Activated CD4-positive, alpha-beta memory T cell treated with anti-CD3 and anti-CD28 coated beads, Interleukin-2, amount 10 ng/mL, durations not matched to agents 7 days and 5 days (primary cell): ENCODE measurements around the gene LRP10. TPM values are rescaled to one million over a fixed set of nuclear protein-coding genes. Genes with fewer than 3 reads are reported as not detected.

ENCODE experiments used
- CTCF ChIA-PET: fragments of 350-600 bp; sonication (Branson Sonifier 250); formaldehyde crosslinking; loops from one replicate; lab custom pipeline; 2021; ENCODE audit warnings: antibody characterized with exemption, inconsistent platforms; lab: Charles Lee
- POLR2A ChIA-PET: fragments of 350-600 bp; sonication (Branson Sonifier 250); formaldehyde crosslinking; loops from one replicate; lab custom pipeline; 2021; ENCODE audit warnings: antibody characterized with exemption; lab: Charles Lee
- DNase-seq: peaks from one replicate; pipeline ENCODE4 v3.0.0-alpha.2; 2020
- H3K27ac Mint-ChIP-seq: one replicate; pipeline ENCODE4 v1.8.0; 2021; ENCODE audit warnings: mild to moderate bottlenecking, mixed read lengths
- H3K27me3 Mint-ChIP-seq: one replicate; pipeline ENCODE4 v1.8.0; 2021; ENCODE audit warnings: mixed read lengths
- H3K36me3 Mint-ChIP-seq: one replicate; pipeline ENCODE4 v1.8.0; 2021; ENCODE audit warnings: low read depth, mixed read lengths
- H3K4me1 Mint-ChIP-seq: one replicate; pipeline ENCODE4 v1.8.0; 2021; ENCODE audit warnings: mixed read lengths
- H3K4me3 Mint-ChIP-seq: one replicate; pipeline ENCODE4 v1.8.0; 2021; ENCODE audit warnings: mild to moderate bottlenecking, mixed read lengths
- H3K9me3 Mint-ChIP-seq: one replicate; pipeline ENCODE4 v1.8.0; 2021; ENCODE audit warnings: mixed read lengths
- total RNA-seq, 2 experiments: library from RNA; stranded (reverse); gene quantifications; one replicate each; pipeline ENCODE4 v1.2.3, GENCODE V29; 2021

Gene LRP10
- total RNA-seq, 2 experiments from 2014 or later = 88.5 to 98.6 TPM

- DNase-seq = peak; percentile 76
- H3K27ac Mint-ChIP-seq = peak overlapping the region; percentile 97
- H3K4me1 Mint-ChIP-seq = peaks cover 39% of the 10 kb centered on the region
- H3K36me3 Mint-ChIP-seq = peaks cover 39% of the 10 kb centered on the region
- no peaks in the 10 kb centered on the region for H3K9me3 Mint-ChIP-seq
- no peaks in the 10 kb centered on the region for H3K27me3 Mint-ChIP-seq
- ChIA-PET CTCF (interaction anchor here (0.8 to 7.8 kb wide), 25 partner anchors 9 to 875 kb away, joined by 3 to 145 read pairs (median 6); partner anchors contain the start of genes HAUS4, MRPL52, PRMT5 and PSMB5), POLR2A (interaction anchor here (0.7 to 7.7 kb wide), 20 partner anchors 9 to 316 kb away, joined by 3 to 115 read pairs (median 5); partner anchors contain the start of genes ACIN1, C14orf119, DAD1 and HAUS4)
- peak overlapping the region; percentile 86 for H3K4me3 Mint-ChIP-seq
These were observed 693 bp downstream of the LRP10 start for GRCh38 chr14:22872033-22872832.

- Mint-ChIP-seq H3K4me1 (peaks cover 39% of the 10 kb centered on the region), H3K27me3 (no peaks in the 10 kb centered on the region), H3K36me3 (peaks cover 47% of the 10 kb centered on the region), H3K4me3 (peak overlapping the region; percentile 81), H3K9me3 (no peaks in the 10 kb centered on the region), H3K27ac (peak overlapping the region; percentile 81)
- DNase-seq = no peak
- ChIA-PET CTCF (interaction anchor here (0.6 to 7.8 kb wide), 28 partner anchors 10 to 876 kb away, joined by 3 to 145 read pairs (median 6); partner anchors contain the start of genes AJUBA, HAUS4, MRPL52 and PRMT5), POLR2A (interaction anchor here (0.7 to 7.7 kb wide), 13 partner anchors 10 to 317 kb away, joined by 3 to 115 read pairs (median 4); partner anchors contain the start of genes ACIN1, C14orf119, RBM23 and REM2)
These were observed 1.4 kb downstream of the LRP10 start for GRCh38 chr14:22872833-22873520.

GRCh38 chr14:22875003-22875747 lies 3.6 kb downstream of the LRP10 start:
- POLR2A ChIA-PET = interaction anchor here (7.7 kb wide), 1 partner anchor 9 kb away, joined by 115 read pairs; the partner anchor contains the start of gene REM2

GRCh38 chr14:22875748-22876319 lies 4.3 kb downstream of the LRP10 start:
- Mint-ChIP-seq H3K9me3 (no peaks in the 10 kb centered on the region), H3K4me1 (peaks cover 26% of the 10 kb centered on the region), H3K27ac (no peak overlapping the region), H3K4me3 (no peak overlapping the region), H3K36me3 (peaks cover 61% of the 10 kb centered on the region), H3K27me3 (no peaks in the 10 kb centered on the region)
- ChIA-PET POLR2A (interaction anchor here (7.7 kb wide), 1 partner anchor 9 kb away, joined by 115 read pairs; the partner anchor contains the start of gene REM2), CTCF (interaction anchor here (0.5 to 7.8 kb wide), 3 partner anchors 10 to 122 kb away, joined by 3 to 145 read pairs (median 3); partner anchors contain the start of gene REM2)
- no peak for DNase-seq

More at GRCh38 chr14:22875003-22875747, 3.6 kb downstream of the LRP10 start:
- DNase-seq = no peak
- Mint-ChIP-seq H3K36me3 (peaks cover 61% of the 10 kb centered on the region), H3K9me3 (no peaks in the 10 kb centered on the region), H3K4me1 (peaks cover 32% of the 10 kb centered on the region), H3K4me3 (no peak overlapping the region), H3K27ac (no peak overlapping the region), H3K27me3 (no peaks in the 10 kb centered on the region)
- CTCF ChIA-PET = interaction anchor here (4.7 to 7.8 kb wide), 2 partner anchors 11 to 25 kb away, joined by 69 to 145 read pairs; partner anchors contain the start of gene REM2

- no peak for DNase-seq
- H3K4me3 Mint-ChIP-seq = no peak overlapping the region
- peaks cover 61% of the 10 kb centered on the region for H3K36me3 Mint-ChIP-seq
- no peaks in the 10 kb centered on the region for H3K9me3 Mint-ChIP-seq
- ChIA-PET POLR2A (interaction anchor here (7.7 kb wide), 1 partner anchor 7 kb away, joined by 115 read pairs; the partner anchor contains the start of gene REM2), CTCF (no interaction called here)
- no peak overlapping the region for H3K27ac Mint-ChIP-seq
- H3K27me3 Mint-ChIP-seq = peaks cover 3% of the 10 kb centered on the region
- peaks cover 22% of the 10 kb centered on the region for H3K4me1 Mint-ChIP-seq
These were observed 5.5 kb downstream of the LRP10 start for GRCh38 chr14:22877000-22877501.

GRCh38 chr14:22878271-22879246 lies 7.0 kb downstream of the LRP10 start:
- POLR2A ChIA-PET = interaction anchor here (1.3 to 1.6 kb wide), 2 partner anchors 8 to 40 kb away, joined by 3 to 6 read pairs; no protein-coding TSS in a partner anchor
- Mint-ChIP-seq H3K36me3 (peaks cover 54% of the 10 kb centered on the region), H3K27ac (no peak overlapping the region), H3K9me3 (no peaks in the 10 kb centered on the region), H3K4me3 (no peak overlapping the region), H3K27me3 (peaks cover 6% of the 10 kb centered on the region), H3K4me1 (peaks cover 15% of the 10 kb centered on the region)
- DNase-seq = no peak
- CTCF ChIA-PET = interaction anchor here (1.1 kb wide), 1 partner anchor 40 kb away, joined by 3 read pairs; the partner anchor contains the start of gene RBM23

- Mint-ChIP-seq H3K4me1 (peaks cover 17% of the 10 kb centered on the region), H3K36me3 (peaks cover 24% of the 10 kb centered on the region), H3K9me3 (no peaks in the 10 kb centered on the region), H3K4me3 (no peak overlapping the region), H3K27me3 (peaks cover 23% of the 10 kb centered on the region), H3K27ac (no peak overlapping the region)
- no peak for DNase-seq
- CTCF ChIA-PET = interaction anchor here (1.1 to 12.1 kb wide), 4 partner anchors 10 to 325 kb away, joined by 3 to 145 read pairs (median 8); partner anchors contain the start of genes LRP10 and PRMT5
- POLR2A ChIA-PET = interaction anchor here (0.8 to 9.2 kb wide), 7 partner anchors 9 to 322 kb away, joined by 3 to 115 read pairs (median 4); partner anchors contain the start of genes LRP10 and RBM23
These were observed 10.5 kb downstream of the LRP10 start for GRCh38 chr14:22882064-22882463.

- Mint-ChIP-seq H3K27ac (no peak overlapping the region), H3K9me3 (no peaks in the 10 kb centered on the region), H3K4me3 (no peak overlapping the region), H3K27me3 (peaks cover 23% of the 10 kb centered on the region), H3K36me3 (peaks cover 18% of the 10 kb centered on the region), H3K4me1 (peaks cover 23% of the 10 kb centered on the region)
- ChIA-PET POLR2A (interaction anchor here (0.8 to 9.2 kb wide), 7 partner anchors 8 to 323 kb away, joined by 3 to 115 read pairs (median 3); partner anchors contain the start of genes DAD1, LRP10 and RBM23), CTCF (interaction anchor here (1.1 to 12.1 kb wide), 4 partner anchors 11 to 326 kb away, joined by 3 to 145 read pairs (median 8); partner anchors contain the start of genes LRP10 and PRMT5)
- DNase-seq = no peak
These were observed 11.1 kb downstream of the LRP10 start for GRCh38 chr14:22882529-22883172.

GRCh38 chr14:22883173-22883976 lies 11.8 kb downstream of the LRP10 start, which contains the start of gene REM2:
TSS of gene REM2 (plus strand) at chr14:22883222. CDS start at chr14:22883288, 66 bp downstream.
- Mint-ChIP-seq H3K27ac (no peak within 1 kb of the TSS), H3K4me3 (no peak within 1 kb of the TSS), H3K9me3 (no peaks in the 10 kb centered on the region), H3K27me3 (peaks cover 23% of the 10 kb centered on the region), H3K4me1 (peaks cover 30% of the 10 kb centered on the region), H3K36me3 (peaks cover 11% of the 10 kb centered on the region)
- DNase-seq = no peak
- CTCF ChIA-PET = interaction anchor here (1.1 to 12.1 kb wide), 5 partner anchors 12 to 326 kb away, joined by 3 to 145 read pairs (median 7); partner anchors contain the start of genes LRP10 and PRMT5
- POLR2A ChIA-PET = interaction anchor here (1.2 to 9.2 kb wide), 4 partner anchors 10 to 294 kb away, joined by 3 to 115 read pairs (median 10); partner anchors contain the start of genes DAD1, LRP10 and RBM23
